Inferior parietal cortex (tissue), 1 donor: Measurements from ENCODE around the gene ENOX2.
A peak's percentile ranks its signal among the peaks of the same experiment; 100 is the strongest.

Experiments
- DNase-seq: peaks from one replicate; pipeline ENCODE4 v3.0.0-alpha.2; 2016; ENCODE audit errors: extremely low spot score

The ENOX2 gene

DNA sequence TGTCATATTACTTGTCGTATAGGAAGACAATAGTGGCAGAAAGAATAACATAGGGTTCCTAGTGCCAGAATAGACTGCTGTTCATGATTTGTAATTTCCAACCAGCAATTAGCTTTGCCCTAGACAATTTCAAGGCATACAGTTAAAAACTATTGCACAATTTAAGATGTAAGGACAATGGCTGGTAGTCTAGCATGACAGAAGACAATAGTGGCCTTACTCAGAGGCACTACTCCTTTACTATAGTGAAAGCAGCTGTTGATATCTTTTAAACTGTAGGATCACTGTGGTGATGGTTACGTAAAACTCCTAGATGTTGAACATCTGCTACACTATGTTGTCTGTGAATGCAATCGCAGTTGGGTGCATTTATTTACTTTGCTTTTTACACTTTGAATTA, 266.7 kb downstream of the ENOX2 start:
- DNase-seq: no peak

GRCh38 chrX:130631011-130631410, 272.0 kb downstream of the ENOX2 start:
- no peak for DNase-seq

DNA sequence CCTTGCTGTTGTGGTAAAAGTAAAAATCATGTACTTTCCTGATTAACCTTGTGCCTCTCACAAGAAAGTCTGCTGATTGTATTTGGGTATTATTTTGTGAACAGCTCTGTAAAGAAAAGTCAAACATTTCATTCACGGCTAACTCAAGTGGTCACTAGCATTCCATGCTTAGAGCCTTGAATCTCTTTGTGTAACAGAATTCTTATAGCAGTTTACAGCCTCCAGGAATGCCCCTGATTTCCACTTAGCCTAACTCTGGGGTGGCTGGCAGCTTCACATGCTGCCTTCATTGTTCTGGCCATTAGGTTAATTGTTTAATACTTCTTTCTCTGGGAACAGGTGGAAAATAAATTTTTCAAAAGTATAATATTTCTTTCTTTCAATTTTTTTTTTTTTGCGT, 274.5 kb downstream of the ENOX2 start:
- DNase-seq: no peak

GRCh38 chrX:130626521-130626920, 276.5 kb downstream of the ENOX2 start:
- no peak for DNase-seq

DNA sequence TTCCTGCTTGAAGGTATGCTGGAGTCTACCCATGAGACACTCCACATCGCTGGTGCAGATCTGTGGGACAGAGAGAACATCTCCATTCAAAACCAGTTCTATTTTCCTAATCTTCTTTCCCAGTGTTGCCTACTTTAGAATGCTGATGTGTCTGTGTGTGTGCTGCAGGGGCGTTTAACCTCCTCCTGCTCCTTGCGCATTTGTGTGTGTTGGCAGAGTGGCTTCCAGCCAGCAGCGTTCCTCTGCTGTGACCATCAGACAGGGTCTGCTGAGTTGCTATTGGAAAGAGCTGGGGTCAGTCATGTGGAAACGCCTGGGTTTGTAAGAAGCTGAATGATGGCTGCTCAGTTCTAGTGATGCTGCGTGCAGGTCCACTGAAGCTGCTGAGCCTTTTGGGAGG, 277.6 kb downstream of the ENOX2 start:
- no peak for DNase-seq

DNA sequence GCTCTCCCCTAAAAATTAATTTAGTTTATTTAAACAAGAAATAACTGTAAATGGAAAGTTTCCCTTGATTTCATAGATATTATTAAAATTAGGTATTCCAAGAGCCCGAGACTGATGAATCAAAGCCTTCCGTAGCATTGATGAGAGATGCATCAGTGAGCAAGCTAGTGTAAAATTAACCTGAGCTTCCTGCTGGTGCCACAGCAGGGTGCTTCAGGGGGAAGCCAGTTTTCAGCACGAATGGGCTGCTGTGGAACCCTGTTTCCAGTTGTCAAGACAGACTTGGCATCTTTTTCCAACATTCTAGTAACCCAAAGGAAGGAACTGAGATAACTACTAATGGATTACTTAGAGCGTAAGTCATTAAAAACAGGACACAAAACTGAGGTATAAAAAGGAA, 279.5 kb downstream of the ENOX2 start:
- no peak for DNase-seq

DNA sequence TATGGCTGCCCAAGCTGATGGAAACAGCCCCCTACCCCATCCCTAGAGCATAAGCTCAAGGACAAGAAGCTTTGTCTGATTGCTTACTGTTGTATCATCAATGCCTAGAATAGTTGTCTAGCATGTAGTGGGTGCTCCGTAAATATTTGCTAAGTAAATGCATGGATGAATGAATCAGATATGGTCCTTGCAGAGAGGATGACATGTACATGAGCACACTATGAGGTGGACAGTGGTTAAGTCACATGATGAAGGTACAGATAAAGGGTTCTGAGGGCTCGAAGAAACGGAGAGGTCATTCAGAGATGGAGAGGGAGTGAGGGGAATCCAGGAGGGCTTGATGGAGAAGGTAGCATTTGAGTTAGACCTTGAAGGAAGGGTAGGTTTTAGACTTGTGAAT, 287.1 kb downstream of the ENOX2 start:
- DNase-seq: no peak

GRCh38 chrX:130607431-130607830, 295.6 kb downstream of the ENOX2 start:
- no peak for DNase-seq

GRCh38 chrX:130606425-130606824, 296.6 kb downstream of the ENOX2 start:
- no peak for DNase-seq

GRCh38 chrX:130604882-130605281, 298.1 kb downstream of the ENOX2 start:
- DNase-seq: no peak

DNA sequence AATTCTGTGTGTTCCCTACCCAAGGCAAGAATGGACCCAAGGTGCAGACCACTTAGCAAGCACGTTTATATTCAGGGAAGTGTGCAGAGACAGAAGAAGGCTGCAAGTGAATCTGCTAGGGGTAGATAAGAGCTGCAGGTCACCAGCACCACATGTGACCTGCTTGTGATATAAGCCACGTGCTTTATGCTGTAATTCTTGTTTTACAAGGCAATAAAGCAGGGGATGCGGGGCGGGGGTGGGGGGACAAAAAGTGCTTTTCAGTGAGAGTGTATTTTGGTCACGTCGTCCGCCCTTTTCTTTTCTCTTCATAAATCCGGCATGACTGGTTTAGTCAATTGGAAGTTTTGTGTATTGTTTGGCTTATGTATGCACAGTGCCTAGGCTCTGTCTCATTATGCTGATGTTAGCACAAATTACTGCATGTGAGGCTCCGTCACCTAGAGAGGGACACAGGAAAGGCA, 308.5 kb downstream of the ENOX2 start:
- DNase-seq: peak; percentile 40

GRCh38 chrX:130593911-130594310, 309.1 kb downstream of the ENOX2 start:
- no peak for DNase-seq

DNA sequence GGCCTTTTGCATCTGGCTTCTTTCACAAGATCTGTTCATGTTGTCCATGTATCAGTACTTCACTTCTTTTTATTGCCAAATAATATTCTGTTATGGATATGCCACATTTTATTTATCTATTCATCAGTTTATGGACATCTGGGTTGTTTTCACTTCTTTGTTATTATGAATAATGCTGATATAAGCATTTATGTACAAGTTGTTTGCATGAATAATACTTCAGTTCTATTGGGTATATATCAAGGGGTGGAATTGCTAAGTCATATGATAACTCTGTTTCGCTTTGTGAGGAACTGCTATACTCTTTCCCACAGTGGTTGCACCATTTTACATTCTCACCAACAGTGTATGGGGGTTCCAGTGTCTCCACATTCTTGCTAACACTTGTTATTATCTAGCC, 310.8 kb downstream of the ENOX2 start:
- no peak for DNase-seq

- no peak for DNase-seq
Observed at GRCh38 chrX:130578906-130579305, 324.1 kb downstream of the ENOX2 start.

DNA sequence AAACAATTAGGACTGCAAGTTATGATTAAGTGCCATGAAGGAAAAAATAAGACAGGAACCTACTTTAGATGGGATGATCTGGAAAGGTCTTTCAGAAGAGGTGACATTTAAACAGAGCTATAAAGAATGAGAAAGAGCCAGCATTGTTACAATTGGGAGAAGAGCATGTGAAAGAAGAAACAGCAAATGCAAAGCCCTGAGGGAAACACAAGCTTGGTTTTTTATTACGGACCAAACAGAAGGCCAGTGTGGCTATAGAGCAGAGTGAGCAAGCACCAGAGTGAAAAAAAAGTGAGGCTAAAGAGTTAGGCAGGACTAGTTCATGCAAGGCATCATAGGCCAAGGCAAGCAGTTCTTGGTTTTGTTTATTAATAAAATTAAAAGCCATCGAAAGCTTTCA, 325.6 kb downstream of the ENOX2 start:
- no peak for DNase-seq

- DNase-seq: peak; percentile 38
Observed at GRCh38 chrX:130575831-130576389, 327.1 kb downstream of the ENOX2 start.
